ENCODE data around the gene WDR73. TPM values are rescaled to one million over a fixed set of nuclear protein-coding genes. Genes with fewer than 3 reads are reported as not detected.

Gene WDR73
- total RNA-seq, 1 experiment from 2014 or later = 19.3 TPM

Other genes with a start within 250 kb of the WDR73 start
- gene ZSCAN2, start 53.3 kb downstream of the WDR73 start, total RNA-seq (2014; rRNA removed; shearing (Covaris generic)) = 6.4 and 9.9 TPM in 2 replicates
- gene NMB, start 3.9 kb upstream of the WDR73 start, total RNA-seq (2014; rRNA removed; shearing (Covaris generic)) = 0.30 and 3.4 TPM in 2 replicates
- gene SEC11A, start 61.9 kb upstream of the WDR73 start, total RNA-seq (2014; rRNA removed; shearing (Covaris generic)) = 109 and 150 TPM in 2 replicates
- 1.4 and 2.1 TPM in 2 replicates for gene ZNF592, start 94.3 kb upstream of the WDR73 start, total RNA-seq (2014; rRNA removed; shearing (Covaris generic))
- 0.11 and 0.24 TPM in 2 replicates for gene ALPK3, start 163.1 kb upstream of the WDR73 start, total RNA-seq (2014; rRNA removed; shearing (Covaris generic))
- not detected in 2 replicates for gene SLC28A1, start 230.4 kb upstream of the WDR73 start, total RNA-seq (2014; rRNA removed; shearing (Covaris generic))

Measured in Daoy (cell line).